Measurements from ENCODE around the gene CLEC2L. TPM values are rescaled to one million over a fixed set of nuclear protein-coding genes. Genes with fewer than 3 reads are reported as not detected.

CLEC2L gene
- total and polyA plus RNA-seq, 2 donors (not counting 1 experiment from before 2014, with no cell fraction given), result not detected

GRCh38 chr7:139573871-139574270 is 50.4 kb downstream of the CLEC2L start:
- Histone ChIP-seq H3K9me3 (ENCODE audit: control insufficient read depth, insufficient read depth, low read depth, low read length) (no peaks in the 10 kb centered on the region), H4K20me1 (ENCODE audit: control insufficient read depth, extremely low read depth, insufficient read depth, low read length) (no peaks in the 10 kb centered on the region), H3K27ac (ENCODE audit: insufficient read depth, low read length) (no peak overlapping the region), H3K4me2 (ENCODE audit: extremely low read depth, insufficient read depth, low read length) (no peak overlapping the region), H3K27me3 (ENCODE audit: control insufficient read depth, insufficient read depth, low read length) (no peaks in the 10 kb centered on the region), H3K36me3 (ENCODE audit: control insufficient read depth, insufficient read depth, low read length) (peaks cover 10% of the 10 kb centered on the region), H3K79me2 (ENCODE audit: control insufficient read depth, insufficient read depth, low read length) (no peaks in the 10 kb centered on the region), H3K9ac (ENCODE audit: insufficient read depth, low read length) (no peak overlapping the region), H3K4me1 (ENCODE audit: control insufficient read depth, extremely low read depth, insufficient read depth, low read length) (no peaks in the 10 kb centered on the region), H3K4me3 (replicated peaks in 1 of 4; ENCODE audit: control extremely low read depth in 1 of 4, insufficient read depth in 1 of 4, low read depth in 3 of 4, low read length in 4 of 4) (no peak overlapping the region), H2AFZ (ENCODE audit: low read length) (no peak overlapping the region)
- TF ChIP-seq, protein P1, sequence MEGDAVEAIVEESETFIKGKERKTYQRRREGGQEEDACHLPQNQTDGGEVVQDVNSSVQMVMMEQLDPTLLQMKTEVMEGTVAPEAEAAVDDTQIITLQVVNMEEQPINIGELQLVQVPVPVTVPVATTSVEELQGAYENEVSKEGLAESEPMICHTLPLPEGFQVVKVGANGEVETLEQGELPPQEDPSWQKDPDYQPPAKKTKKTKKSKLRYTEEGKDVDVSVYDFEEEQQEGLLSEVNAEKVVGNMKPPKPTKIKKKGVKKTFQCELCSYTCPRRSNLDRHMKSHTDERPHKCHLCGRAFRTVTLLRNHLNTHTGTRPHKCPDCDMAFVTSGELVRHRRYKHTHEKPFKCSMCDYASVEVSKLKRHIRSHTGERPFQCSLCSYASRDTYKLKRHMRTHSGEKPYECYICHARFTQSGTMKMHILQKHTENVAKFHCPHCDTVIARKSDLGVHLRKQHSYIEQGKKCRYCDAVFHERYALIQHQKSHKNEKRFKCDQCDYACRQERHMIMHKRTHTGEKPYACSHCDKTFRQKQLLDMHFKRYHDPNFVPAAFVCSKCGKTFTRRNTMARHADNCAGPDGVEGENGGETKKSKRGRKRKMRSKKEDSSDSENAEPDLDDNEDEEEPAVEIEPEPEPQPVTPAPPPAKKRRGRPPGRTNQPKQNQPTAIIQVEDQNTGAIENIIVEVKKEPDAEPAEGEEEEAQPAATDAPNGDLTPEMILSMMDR (conservative IDR thresholded peaks at IDR 0.05 in 1 of 2, IDR thresholded peaks at IDR 0.05 in 1 of 2; ENCODE audit: low read depth in 1 of 2, low read length in 2 of 2), result no peak
- no peak for TF ChIP-seq EZH2 (IDR thresholded peaks at IDR 0.05; ENCODE audit: low read length, missing control alignments)
- DNase-seq (ENCODE audit: low read depth in 2 of 2), result no peak

DNA sequence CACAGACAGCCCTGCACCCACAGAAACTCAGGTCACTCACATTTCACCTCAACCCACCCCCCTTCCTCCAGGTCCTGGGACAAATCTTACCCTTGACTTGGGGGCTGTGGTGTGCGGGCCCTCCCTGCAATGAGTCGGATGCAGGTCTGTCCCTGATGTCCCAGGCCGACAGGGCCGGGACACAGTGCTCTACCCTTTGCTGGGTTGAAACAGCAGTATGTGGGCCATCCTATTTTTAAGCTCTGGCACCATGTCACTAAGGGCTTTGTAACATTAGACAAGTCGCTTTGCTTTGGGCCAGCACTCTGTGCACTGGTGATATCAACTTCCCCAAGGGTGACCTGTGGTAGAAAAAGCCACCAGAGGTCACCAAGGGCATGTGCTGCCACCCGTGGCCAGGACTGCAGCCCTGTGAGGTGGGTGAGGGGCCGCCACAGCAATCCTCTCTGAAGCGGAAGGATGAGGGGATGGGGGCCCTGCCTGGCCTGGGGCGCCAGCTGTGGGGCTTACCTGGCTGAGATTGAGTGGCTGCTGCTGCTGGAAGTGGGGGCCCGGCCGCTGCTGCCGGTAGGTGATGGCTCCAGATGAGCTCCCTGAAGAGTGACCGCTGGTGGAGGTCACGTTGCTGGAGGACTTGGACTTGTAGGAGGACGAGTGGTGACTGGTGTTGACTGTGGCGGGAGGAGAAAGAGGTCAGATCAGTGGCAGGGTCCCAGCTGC is 51.3 kb downstream of the CLEC2L start:
- Histone ChIP-seq H3K36me3 (ENCODE audit: control insufficient read depth, insufficient read depth, low read length) (peaks cover 10% of the 10 kb centered on the region), H3K27ac (ENCODE audit: insufficient read depth, low read length) (no peak overlapping the region), H3K4me3 (replicated peaks in 1 of 4; ENCODE audit: control extremely low read depth in 1 of 4, insufficient read depth in 1 of 4, low read depth in 3 of 4, low read length in 4 of 4) (no peak overlapping the region), H2AFZ (ENCODE audit: low read length) (no peak overlapping the region), H3K9me3 (ENCODE audit: control insufficient read depth, insufficient read depth, low read depth, low read length) (no peaks in the 10 kb centered on the region), H3K4me1 (ENCODE audit: control insufficient read depth, extremely low read depth, insufficient read depth, low read length) (no peaks in the 10 kb centered on the region), H3K4me2 (ENCODE audit: extremely low read depth, insufficient read depth, low read length) (no peak overlapping the region), H4K20me1 (ENCODE audit: control insufficient read depth, extremely low read depth, insufficient read depth, low read length) (no peaks in the 10 kb centered on the region), H3K9ac (ENCODE audit: insufficient read depth, low read length) (no peak overlapping the region), H3K79me2 (ENCODE audit: control insufficient read depth, insufficient read depth, low read length) (no peaks in the 10 kb centered on the region), H3K27me3 (ENCODE audit: control insufficient read depth, insufficient read depth, low read length) (no peaks in the 10 kb centered on the region)
- TF ChIP-seq, protein P1 (conservative IDR thresholded peaks at IDR 0.05 in 1 of 2, IDR thresholded peaks at IDR 0.05 in 1 of 2; ENCODE audit: low read depth in 1 of 2, low read length in 2 of 2), result no peak
- TF ChIP-seq EZH2 (IDR thresholded peaks at IDR 0.05; ENCODE audit: low read length, missing control alignments), result no peak
- no peak for DNase-seq (ENCODE audit: low read depth in 2 of 2)

- Histone ChIP-seq H3K9me3 (ENCODE audit: control insufficient read depth, insufficient read depth, low read depth, low read length) (no peaks in the 10 kb centered on the region), H3K4me3 (replicated peaks in 1 of 4; ENCODE audit: control extremely low read depth in 1 of 4, insufficient read depth in 1 of 4, low read depth in 3 of 4, low read length in 4 of 4) (no peak overlapping the region), H3K9ac (ENCODE audit: insufficient read depth, low read length) (no peak overlapping the region), H3K79me2 (ENCODE audit: control insufficient read depth, insufficient read depth, low read length) (no peaks in the 10 kb centered on the region), H3K27me3 (ENCODE audit: control insufficient read depth, insufficient read depth, low read length) (no peaks in the 10 kb centered on the region), H3K27ac (ENCODE audit: insufficient read depth, low read length) (no peak overlapping the region), H3K36me3 (ENCODE audit: control insufficient read depth, insufficient read depth, low read length) (peaks cover 12% of the 10 kb centered on the region), H3K4me1 (ENCODE audit: control insufficient read depth, extremely low read depth, insufficient read depth, low read length) (no peaks in the 10 kb centered on the region), H4K20me1 (ENCODE audit: control insufficient read depth, extremely low read depth, insufficient read depth, low read length) (no peaks in the 10 kb centered on the region), H2AFZ (ENCODE audit: low read length) (no peak overlapping the region), H3K4me2 (ENCODE audit: extremely low read depth, insufficient read depth, low read length) (no peak overlapping the region)
- TF ChIP-seq, protein P1 (conservative IDR thresholded peaks at IDR 0.05 in 1 of 2, IDR thresholded peaks at IDR 0.05 in 1 of 2; ENCODE audit: low read depth in 1 of 2, low read length in 2 of 2), result no peak
- no peak for TF ChIP-seq EZH2 (IDR thresholded peaks at IDR 0.05; ENCODE audit: low read length, missing control alignments)
- no peak for DNase-seq (ENCODE audit: low read depth in 2 of 2)
Measured at GRCh38 chr7:139575338-139575680, 51.8 kb downstream of the CLEC2L start.
